ENCODE data around the gene NUDT4. TPM values are rescaled to one million over a fixed set of nuclear protein-coding genes. Genes with fewer than 3 reads are reported as not detected.

Gene NUDT4
- total RNA-seq, 1 donor from 2014 or later, result 56.8 TPM

DNA sequence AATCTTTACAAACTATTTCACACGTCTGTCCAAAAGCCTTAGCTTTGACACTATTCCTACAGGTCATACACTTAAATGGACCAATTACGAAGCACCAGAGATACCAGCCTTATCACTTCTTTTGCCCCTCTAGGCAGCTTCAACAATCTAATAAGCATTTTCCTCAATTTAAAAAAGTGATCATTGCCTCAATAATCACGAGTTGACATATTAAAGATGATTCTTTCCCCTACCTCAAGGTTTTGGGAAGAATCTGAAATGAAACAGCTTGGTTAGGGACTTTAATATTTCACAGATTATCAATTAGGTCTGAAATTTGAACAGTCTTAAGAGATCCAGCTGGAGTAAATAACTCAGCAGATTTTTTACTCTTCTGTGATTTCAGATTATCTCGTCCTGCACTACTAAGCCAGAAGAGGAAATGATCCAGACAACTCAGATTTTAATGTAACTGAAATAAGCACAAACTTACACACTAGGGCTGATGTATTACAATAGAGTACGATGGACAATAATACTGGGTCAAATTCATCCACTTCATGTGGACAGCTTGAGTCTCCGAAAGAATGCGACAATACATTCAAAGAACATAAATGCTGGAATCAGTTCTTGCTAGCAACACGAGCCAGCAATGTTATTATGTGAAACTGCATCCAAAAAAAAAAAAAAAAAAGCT lies 48.1 kb downstream of the NUDT4 start:
- DNase-seq (no peak), ATAC-seq (no peak)
- Histone ChIP-seq H3K4me1 (peaks cover 94% of the 10 kb centered on the region), H3K27me3 (ENCODE audit: low read depth) (no peaks in the 10 kb centered on the region), H3K9me3 (no peaks in the 10 kb centered on the region), H3K27ac (no peak overlapping the region), H3K4me3 (no peak overlapping the region), H3K36me3 (no peaks in the 10 kb centered on the region)
- TF ChIP-seq, protein P1, sequence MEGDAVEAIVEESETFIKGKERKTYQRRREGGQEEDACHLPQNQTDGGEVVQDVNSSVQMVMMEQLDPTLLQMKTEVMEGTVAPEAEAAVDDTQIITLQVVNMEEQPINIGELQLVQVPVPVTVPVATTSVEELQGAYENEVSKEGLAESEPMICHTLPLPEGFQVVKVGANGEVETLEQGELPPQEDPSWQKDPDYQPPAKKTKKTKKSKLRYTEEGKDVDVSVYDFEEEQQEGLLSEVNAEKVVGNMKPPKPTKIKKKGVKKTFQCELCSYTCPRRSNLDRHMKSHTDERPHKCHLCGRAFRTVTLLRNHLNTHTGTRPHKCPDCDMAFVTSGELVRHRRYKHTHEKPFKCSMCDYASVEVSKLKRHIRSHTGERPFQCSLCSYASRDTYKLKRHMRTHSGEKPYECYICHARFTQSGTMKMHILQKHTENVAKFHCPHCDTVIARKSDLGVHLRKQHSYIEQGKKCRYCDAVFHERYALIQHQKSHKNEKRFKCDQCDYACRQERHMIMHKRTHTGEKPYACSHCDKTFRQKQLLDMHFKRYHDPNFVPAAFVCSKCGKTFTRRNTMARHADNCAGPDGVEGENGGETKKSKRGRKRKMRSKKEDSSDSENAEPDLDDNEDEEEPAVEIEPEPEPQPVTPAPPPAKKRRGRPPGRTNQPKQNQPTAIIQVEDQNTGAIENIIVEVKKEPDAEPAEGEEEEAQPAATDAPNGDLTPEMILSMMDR (IDR thresholded peaks at IDR 0.05), result no peak
- intact Hi-C loops (cut with DNase I), result no loop called here

DNA sequence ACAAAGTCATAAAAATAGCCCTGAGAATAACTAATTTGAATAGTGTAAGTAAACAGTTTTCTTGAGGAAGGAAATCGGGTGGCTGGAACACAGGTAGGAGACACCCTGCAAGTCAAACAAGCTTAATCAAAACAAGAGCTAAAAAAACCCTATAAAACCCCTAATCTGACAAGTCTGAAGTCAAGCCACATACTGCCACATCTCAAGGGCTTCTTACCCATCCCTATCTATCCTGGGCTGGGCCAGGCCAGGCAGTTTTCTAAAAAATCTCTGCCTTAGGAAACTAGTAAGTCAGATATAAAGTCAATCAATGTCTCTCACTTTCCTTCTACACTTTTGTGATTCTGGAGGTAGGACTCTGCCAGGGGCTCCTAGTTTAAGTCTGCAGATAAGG lies 48.7 kb downstream of the NUDT4 start:
- Histone ChIP-seq H3K9me3 (no peaks in the 10 kb centered on the region), H3K27ac (peak overlapping the region; percentile 42), H3K36me3 (no peaks in the 10 kb centered on the region), H3K27me3 (ENCODE audit: low read depth) (no peaks in the 10 kb centered on the region), H3K4me3 (no peak overlapping the region), H3K4me1 (peaks cover 89% of the 10 kb centered on the region)
- TF ChIP-seq, protein P1 (IDR thresholded peaks at IDR 0.05), result no peak
- intact Hi-C loops (cut with DNase I), result no loop called here
- DNase-seq (no peak), ATAC-seq (no peak)

DNA sequence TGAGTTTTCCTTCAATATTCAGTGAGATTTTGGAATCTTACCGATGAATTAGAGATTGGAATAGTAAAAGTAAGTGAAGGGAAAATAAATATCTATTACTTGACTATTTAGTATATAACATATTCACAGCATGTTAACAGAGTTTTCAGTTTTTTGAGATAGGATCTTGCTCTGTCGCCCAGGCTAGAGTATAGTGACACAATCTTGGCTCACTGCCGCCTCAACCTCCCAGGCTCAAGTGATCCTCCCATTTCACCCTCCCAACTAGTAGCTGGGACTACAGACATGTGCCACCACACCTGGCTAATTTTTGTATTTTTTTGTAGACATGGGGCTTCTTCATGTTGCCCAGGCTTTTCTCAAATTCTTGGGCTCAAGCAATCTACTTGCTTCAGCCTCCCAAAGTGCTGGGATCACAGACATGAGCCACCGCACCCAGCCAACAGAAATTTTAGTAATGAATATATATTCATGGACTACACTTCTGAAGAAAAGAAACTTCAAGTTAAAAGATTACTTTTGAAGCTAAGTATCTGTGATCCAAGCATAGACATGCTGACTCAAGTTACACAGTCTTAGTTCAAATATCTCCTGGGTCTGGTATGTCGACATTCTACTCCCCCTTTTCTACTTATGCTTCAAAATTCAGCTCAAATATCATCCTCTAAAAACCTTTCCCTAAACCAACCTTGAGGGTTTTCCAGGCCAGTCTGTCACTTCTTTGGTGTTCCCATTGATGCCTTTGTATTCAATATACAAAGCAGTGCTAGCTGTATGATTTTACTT lies 50.2 kb downstream of the NUDT4 start:
- Histone ChIP-seq H3K4me1 (peaks cover 78% of the 10 kb centered on the region), H3K36me3 (no peaks in the 10 kb centered on the region), H3K4me3 (no peak overlapping the region), H3K27me3 (ENCODE audit: low read depth) (no peaks in the 10 kb centered on the region), H3K27ac (no peak overlapping the region), H3K9me3 (no peaks in the 10 kb centered on the region)
- peak; percentile 42 to 67 for ATAC-seq
- DNase-seq, result no peak
- TF ChIP-seq, protein P1 (IDR thresholded peaks at IDR 0.05), result no peak
- intact Hi-C loops (cut with DNase I), result no loop called here

DNA sequence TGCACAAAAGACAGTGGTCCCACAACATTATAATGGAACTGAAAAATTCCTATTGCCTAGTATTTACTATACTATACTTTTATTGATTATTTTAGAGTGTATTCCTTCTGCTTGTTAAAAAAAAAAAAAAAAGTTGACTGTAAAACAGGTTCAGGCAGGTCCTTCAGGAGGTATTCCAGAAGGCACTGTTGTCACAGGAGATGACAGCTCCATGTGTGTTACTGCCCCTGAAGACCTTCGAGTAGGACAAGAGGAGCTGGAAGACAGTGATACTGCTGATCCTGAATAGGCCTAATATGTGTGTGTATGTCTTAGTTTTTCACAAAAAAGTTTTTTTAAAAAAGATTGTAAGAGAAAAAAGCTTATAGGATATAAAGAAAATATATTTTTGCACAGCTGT lies 51.7 kb downstream of the NUDT4 start:
- no peak overlapping the region for H3K4me3 ChIP-seq
- intact Hi-C loops (cut with DNase I), result no loop called here
- no peaks in the 10 kb centered on the region for H3K36me3 ChIP-seq
- H3K4me1 ChIP-seq, result peaks cover 78% of the 10 kb centered on the region
- H3K27me3 ChIP-seq (ENCODE audit: low read depth), result no peaks in the 10 kb centered on the region
- ATAC-seq, result no peak
- no peak for DNase-seq
- H3K27ac ChIP-seq, result no peak overlapping the region
- H3K9me3 ChIP-seq, result no peaks in the 10 kb centered on the region
- TF ChIP-seq, protein P1 (IDR thresholded peaks at IDR 0.05), result no peak

DNA sequence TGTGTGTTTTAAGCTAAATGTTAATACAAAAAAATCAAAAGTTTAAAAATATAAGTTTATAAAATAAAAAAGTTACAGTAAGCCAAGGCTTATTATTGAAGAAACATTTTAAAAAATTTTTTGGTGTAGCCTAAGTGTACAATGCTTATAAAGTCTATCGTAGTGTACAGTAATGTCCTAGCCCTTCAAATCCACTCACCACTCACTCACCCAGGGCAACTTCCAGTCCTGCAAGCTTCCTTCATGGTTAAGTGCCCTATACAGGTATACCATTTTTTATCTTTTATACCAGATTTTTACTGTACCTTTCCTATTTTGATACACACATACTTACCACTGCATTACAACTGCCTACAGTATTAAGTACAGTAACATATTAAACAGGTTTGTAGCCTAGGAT lies 52.1 kb downstream of the NUDT4 start:
- H3K27me3 ChIP-seq (ENCODE audit: low read depth), result no peaks in the 10 kb centered on the region
- DNase-seq (no peak), ATAC-seq (no peak)
- TF ChIP-seq, protein P1 (IDR thresholded peaks at IDR 0.05), result no peak
- intact Hi-C loops (cut with DNase I), result no loop called here
- no peak overlapping the region for H3K4me3 ChIP-seq
- H3K4me1 ChIP-seq, result peaks cover 78% of the 10 kb centered on the region
- H3K27ac ChIP-seq, result no peak overlapping the region
- H3K9me3 ChIP-seq, result no peaks in the 10 kb centered on the region
- no peaks in the 10 kb centered on the region for H3K36me3 ChIP-seq
